HG03039 (cell line): ENCODE data around the gene COX6A2.

ENCODE experiments used
- ATAC-seq: cut with Tn5 transposase; IDR thresholded peaks from one replicate; pipeline ENCODE4 v1.9.1; 2021; ENCODE audit warnings: mild to moderate bottlenecking, moderate library complexity; ENCODE audit not compliant: unreplicated experiment

COX6A2 gene

GRCh38 chr16:31428279-31428597 is at the start of gene COX6A2:
Gene COX6A2, minus strand, starts transcription at chr16:31428360. Its CDS starts 35 bp downstream, at chr16:31428325.
- no peak for ATAC-seq

GRCh38 chr16:31477220-31478216 is 49.4 kb upstream of the COX6A2 start:
- peak; percentile 20 for ATAC-seq

GRCh38 chr16:31476303-31477219 is 48.4 kb upstream of the COX6A2 start:
- peak; percentile 52 for ATAC-seq

GRCh38 chr16:31475946-31476302 is 47.8 kb upstream of the COX6A2 start:
- no peak for ATAC-seq

GRCh38 chr16:31474773-31475738 is 46.9 kb upstream of the COX6A2 start:
- ATAC-seq, result no peak

GRCh38 chr16:31474173-31474714 is 46.1 kb upstream of the COX6A2 start:
- ATAC-seq, result no peak

- ATAC-seq, result no peak
Measured at GRCh38 chr16:31473264-31473984, 45.3 kb upstream of the COX6A2 start.

- no peak for ATAC-seq
Measured at GRCh38 chr16:31472709-31473203, 44.6 kb upstream of the COX6A2 start.

- ATAC-seq, result no peak
Measured at GRCh38 chr16:31471875-31472708, 43.9 kb upstream of the COX6A2 start, which contains the start of gene TGFB1I1. Gene TGFB1I1, plus strand, starts transcription at chr16:31472152. Its CDS starts 37 bp downstream, at chr16:31472189.

- ATAC-seq, result no peak
Measured at GRCh38 chr16:31471241-31471874, 43.2 kb upstream of the COX6A2 start.

GRCh38 chr16:31470615-31471014 is 42.5 kb upstream of the COX6A2 start:
- ATAC-seq, result no peak

- no peak for ATAC-seq
Measured at GRCh38 chr16:31467858-31468257, 39.7 kb upstream of the COX6A2 start.

- ATAC-seq, result no peak
Measured at GRCh38 chr16:31467151-31467773, 39.1 kb upstream of the COX6A2 start.

- ATAC-seq, result no peak
Measured at GRCh38 chr16:31466381-31466841, 38.3 kb upstream of the COX6A2 start.

- ATAC-seq, result no peak
Measured at GRCh38 chr16:31465788-31466370, 37.7 kb upstream of the COX6A2 start.

GRCh38 chr16:31464781-31465260 is 36.7 kb upstream of the COX6A2 start:
- no peak for ATAC-seq

- no peak for ATAC-seq
Measured at GRCh38 chr16:31464348-31464769, 36.2 kb upstream of the COX6A2 start.
